Osteoblast (primary cell): ENCODE results near the gene SOBP. TPM values are rescaled to one million over a fixed set of nuclear protein-coding genes. Genes with fewer than 3 reads are reported as not detected.

Source experiments
- DNase-seq: peaks from one replicate; pipeline ENCODE4 v3.0.0; 2011; ENCODE audit warnings: low spot score, mixed read lengths; ENCODE audit not compliant: insufficient read length; ENCODE audit errors: missing footprints
- H2AFZ ChIP-seq: 2 replicates; pipeline ENCODE4 v1.6.0; 2011; ENCODE audit warnings: mild to moderate bottlenecking, low read length
- H3K27ac ChIP-seq: 2 replicates; pipeline ENCODE4 v1.5.1; 2011; ENCODE audit warnings: mild to moderate bottlenecking, low read depth, low read length, moderate library complexity
- H3K27me3 ChIP-seq: 2 replicates; pipeline ENCODE4 v1.6.0; 2012; ENCODE audit warnings: mild to moderate bottlenecking, control low read depth, inconsistent platforms, low read length, moderate library complexity; ENCODE audit not compliant: insufficient read depth
- H3K36me3 ChIP-seq: 2 replicates; pipeline ENCODE4 v1.5.1; 2011; ENCODE audit warnings: mild to moderate bottlenecking, low read length, control low read depth, moderate library complexity; ENCODE audit not compliant: insufficient read depth
- H3K4me1 ChIP-seq: 2 replicates; pipeline ENCODE4 v1.5.1; 2011; ENCODE audit warnings: mild to moderate bottlenecking, low read length, control low read depth, moderate library complexity; ENCODE audit not compliant: insufficient read depth
- H3K4me2 ChIP-seq: 2 replicates; pipeline ENCODE4 v1.6.0; 2011; ENCODE audit warnings: mild to moderate bottlenecking, low read length; ENCODE audit not compliant: insufficient read depth
- H3K4me3 ChIP-seq: fragments of 200-600 bp; sonication (generic); 3 replicates; pipeline ENCODE4 v1.5.1; 2012; ENCODE audit warnings: mild to moderate bottlenecking, low read length, inconsistent platforms; ENCODE audit not compliant: insufficient read depth
- H3K79me2 ChIP-seq: 2 replicates; pipeline ENCODE4 v1.6.0; 2012; ENCODE audit warnings: mild to moderate bottlenecking, low read length, control low read depth, inconsistent platforms; ENCODE audit not compliant: insufficient read depth
- H3K9me3 ChIP-seq: 2 replicates; pipeline ENCODE4 v1.5.1; 2011; ENCODE audit warnings: low read depth, low read length, control low read depth
- H4K20me1 ChIP-seq: 2 replicates; pipeline ENCODE4 v1.6.0; 2012; ENCODE audit warnings: mild to moderate bottlenecking, low read length, control low read depth; ENCODE audit not compliant: insufficient read depth
- total RNA-seq: library from RNA; depleted of rRNA; stranded (reverse); fragments of >200 nt; gene quantifications from 2 replicates; pipeline ENCODE4 v1.2.3, GENCODE V29; 2012
- TF ChIP-seq, protein P1 (sequence below): IDR thresholded peaks from 2 replicates; pipeline ENCODE4 v1.5.1; 2011; ENCODE audit warnings: mild to moderate bottlenecking, low read depth, low read length, moderate library complexity; ENCODE audit errors: extremely low read depth

Gene SOBP
- total RNA-seq, 1 donor: 3.6 TPM

DNA sequence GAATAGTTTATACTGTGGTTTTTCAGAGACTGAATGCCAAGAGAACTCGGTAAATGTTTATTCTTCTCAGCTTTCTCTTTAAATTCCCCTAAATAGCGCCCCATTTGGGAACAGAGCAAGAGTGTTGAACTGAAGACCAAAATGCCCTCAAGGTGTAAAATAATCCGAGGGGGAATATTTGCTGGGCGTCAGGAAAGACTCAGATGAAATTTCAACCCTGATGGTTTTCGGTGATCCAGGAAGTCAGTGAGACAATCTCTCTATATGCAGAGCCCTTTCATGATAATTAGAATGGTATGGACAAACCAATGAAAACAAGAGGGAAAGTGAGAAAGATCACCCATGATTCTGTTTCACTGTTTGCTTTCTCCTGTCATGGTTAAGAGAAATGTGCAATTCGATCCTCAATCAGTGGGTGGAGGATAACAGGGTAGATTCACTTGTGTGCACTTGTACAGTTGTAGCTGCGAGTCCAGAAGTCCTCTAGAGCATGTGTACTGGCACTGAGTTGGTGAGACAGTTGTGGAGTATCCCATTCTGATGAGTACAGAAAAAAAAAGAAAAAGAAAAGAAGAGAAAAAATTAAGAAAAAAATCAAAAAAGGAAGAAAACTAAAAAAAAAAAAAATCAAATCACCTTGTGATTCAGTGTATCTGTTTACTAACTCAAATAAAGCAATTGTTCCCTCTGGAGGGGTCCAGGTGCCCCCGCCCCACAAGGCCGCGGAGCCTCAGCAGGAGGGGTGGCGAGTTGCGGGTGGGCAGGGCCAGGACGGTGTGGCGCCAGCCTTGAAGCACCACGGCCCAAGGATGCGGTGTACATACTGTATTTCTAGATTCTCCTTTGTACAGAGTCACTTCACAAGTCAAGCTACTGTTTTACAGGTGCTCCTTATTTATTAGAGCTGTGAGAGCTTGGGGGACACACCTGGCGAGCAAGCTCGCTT lies 169.3 kb downstream of the SOBP start:
- Histone ChIP-seq H3K4me2 (peak overlapping the region; percentile 89), H3K79me2 (no peaks in the 10 kb centered on the region), H3K27me3 (peaks cover 2% of the 10 kb centered on the region), H3K9me3 (no peaks in the 10 kb centered on the region), H4K20me1 (no peaks in the 10 kb centered on the region), H2AFZ (peak overlapping the region; percentile 5), H3K36me3 (no peaks in the 10 kb centered on the region), H3K27ac (peak overlapping the region; percentile 7), H3K4me1 (peaks cover 36% of the 10 kb centered on the region), H3K4me3 (peak overlapping the region; percentile 71)
- DNase-seq: no peak
- TF ChIP-seq, protein P1, sequence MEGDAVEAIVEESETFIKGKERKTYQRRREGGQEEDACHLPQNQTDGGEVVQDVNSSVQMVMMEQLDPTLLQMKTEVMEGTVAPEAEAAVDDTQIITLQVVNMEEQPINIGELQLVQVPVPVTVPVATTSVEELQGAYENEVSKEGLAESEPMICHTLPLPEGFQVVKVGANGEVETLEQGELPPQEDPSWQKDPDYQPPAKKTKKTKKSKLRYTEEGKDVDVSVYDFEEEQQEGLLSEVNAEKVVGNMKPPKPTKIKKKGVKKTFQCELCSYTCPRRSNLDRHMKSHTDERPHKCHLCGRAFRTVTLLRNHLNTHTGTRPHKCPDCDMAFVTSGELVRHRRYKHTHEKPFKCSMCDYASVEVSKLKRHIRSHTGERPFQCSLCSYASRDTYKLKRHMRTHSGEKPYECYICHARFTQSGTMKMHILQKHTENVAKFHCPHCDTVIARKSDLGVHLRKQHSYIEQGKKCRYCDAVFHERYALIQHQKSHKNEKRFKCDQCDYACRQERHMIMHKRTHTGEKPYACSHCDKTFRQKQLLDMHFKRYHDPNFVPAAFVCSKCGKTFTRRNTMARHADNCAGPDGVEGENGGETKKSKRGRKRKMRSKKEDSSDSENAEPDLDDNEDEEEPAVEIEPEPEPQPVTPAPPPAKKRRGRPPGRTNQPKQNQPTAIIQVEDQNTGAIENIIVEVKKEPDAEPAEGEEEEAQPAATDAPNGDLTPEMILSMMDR: peak; percentile 9

DNA sequence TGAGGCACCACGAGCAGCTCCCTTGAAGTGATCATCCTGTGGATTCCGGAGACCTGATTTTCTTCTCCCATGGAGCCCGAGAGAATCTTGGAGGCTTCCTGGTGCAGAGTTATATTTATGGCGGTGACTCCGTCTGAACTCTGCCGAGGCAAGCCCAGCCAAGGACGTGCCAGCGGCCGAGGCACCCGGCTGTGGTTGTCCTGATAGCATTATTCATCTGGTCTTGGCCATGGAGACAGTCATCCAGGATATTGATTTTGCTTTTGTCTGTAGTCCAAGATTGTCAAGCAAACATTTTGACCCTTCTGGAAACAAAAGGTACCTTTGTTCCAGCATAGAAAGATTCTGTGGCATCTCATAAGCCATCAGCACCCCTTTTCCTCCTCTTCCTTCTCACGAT lies 170.9 kb downstream of the SOBP start:
- no peak overlapping the region for H3K4me2 ChIP-seq
- H3K4me1 ChIP-seq: peaks cover 43% of the 10 kb centered on the region
- TF ChIP-seq, protein P1: no peak
- no peaks in the 10 kb centered on the region for H3K9me3 ChIP-seq
- no peak overlapping the region for H2AFZ ChIP-seq
- no peak overlapping the region for H3K4me3 ChIP-seq
- no peaks in the 10 kb centered on the region for H4K20me1 ChIP-seq
- no peaks in the 10 kb centered on the region for H3K79me2 ChIP-seq
- no peak overlapping the region for H3K27ac ChIP-seq
- H3K36me3 ChIP-seq: no peaks in the 10 kb centered on the region
- H3K27me3 ChIP-seq: peaks cover 2% of the 10 kb centered on the region
- no peak for DNase-seq

DNA sequence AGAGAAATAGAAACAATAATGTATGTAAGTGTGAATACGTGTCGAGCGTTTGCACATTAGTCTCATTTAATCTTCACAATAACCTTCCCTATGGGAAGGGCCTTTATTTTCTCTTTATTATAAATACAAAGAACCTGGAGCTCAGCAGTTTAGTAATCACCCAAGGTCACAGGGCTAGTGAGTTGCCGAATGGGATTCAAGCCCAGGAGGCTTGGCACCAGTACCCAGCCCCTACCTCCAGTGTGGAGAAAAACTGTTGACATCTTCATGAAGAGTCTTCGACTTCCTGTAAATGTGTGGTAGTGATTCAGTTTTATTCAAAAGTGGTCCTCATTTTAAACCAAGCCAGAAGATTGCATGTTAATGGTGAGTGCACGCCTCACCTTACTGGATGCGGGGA lies 171.4 kb downstream of the SOBP start:
- DNase-seq: no peak
- H3K79me2 ChIP-seq: no peaks in the 10 kb centered on the region
- TF ChIP-seq, protein P1: no peak
- H3K9me3 ChIP-seq: no peaks in the 10 kb centered on the region
- no peak overlapping the region for H3K4me3 ChIP-seq
- H3K4me1 ChIP-seq: peaks cover 43% of the 10 kb centered on the region
- peaks cover 2% of the 10 kb centered on the region for H3K27me3 ChIP-seq
- H3K4me2 ChIP-seq: no peak overlapping the region
- no peaks in the 10 kb centered on the region for H4K20me1 ChIP-seq
- no peaks in the 10 kb centered on the region for H3K36me3 ChIP-seq
- no peak overlapping the region for H3K27ac ChIP-seq
- no peak overlapping the region for H2AFZ ChIP-seq

GRCh38 chr6:107662333-107662732 lies 172.4 kb downstream of the SOBP start:
- H3K9me3 ChIP-seq: no peaks in the 10 kb centered on the region
- H3K27ac ChIP-seq: no peak overlapping the region
- no peak for DNase-seq
- peaks cover 2% of the 10 kb centered on the region for H3K27me3 ChIP-seq
- peaks cover 40% of the 10 kb centered on the region for H3K4me1 ChIP-seq
- no peak overlapping the region for H3K4me3 ChIP-seq
- TF ChIP-seq, protein P1: no peak
- H3K36me3 ChIP-seq: no peaks in the 10 kb centered on the region
- no peaks in the 10 kb centered on the region for H3K79me2 ChIP-seq
- H4K20me1 ChIP-seq: no peaks in the 10 kb centered on the region
- no peak overlapping the region for H3K4me2 ChIP-seq
- H2AFZ ChIP-seq: no peak overlapping the region
